Stimulated activated naive CD8-positive, alpha-beta T cell treated with anti-CD3 and anti-CD28 coated beads, Interleukin-15, Interleukin-2, amounts not matched to agents 100 ng/mL and 50 ng/mL, for 24 hours (primary cell): ENCODE measurements around the gene TUBB2B.

Experiments used
- H3K27ac Mint-ChIP-seq: one replicate; pipeline ENCODE4 v1.8.0; 2021; ENCODE audit warnings: mild to moderate bottlenecking, mixed read lengths
- H3K27me3 Mint-ChIP-seq: one replicate; pipeline ENCODE4 v1.8.0; 2021; ENCODE audit warnings: mixed read lengths
- H3K36me3 Mint-ChIP-seq: one replicate; pipeline ENCODE4 v1.8.0; 2021; ENCODE audit warnings: low read depth, mixed read lengths
- H3K4me1 Mint-ChIP-seq: one replicate; pipeline ENCODE4 v1.8.0; 2021; ENCODE audit warnings: low read depth, mixed read lengths
- H3K4me3 Mint-ChIP-seq: one replicate; pipeline ENCODE4 v1.8.0; 2021; ENCODE audit warnings: mild to moderate bottlenecking, mixed read lengths
- H3K9me3 Mint-ChIP-seq: one replicate; pipeline ENCODE4 v1.8.0; 2021; ENCODE audit warnings: mixed read lengths

TUBB2B gene

GRCh38 chr6:3232017-3232945 lies 4.8 kb upstream of the TUBB2B start:
- Mint-ChIP-seq H3K36me3 (no peaks in the 10 kb centered on the region), H3K4me3 (peak overlapping the region; percentile 56), H3K27ac (no peak overlapping the region)

GRCh38 chr6:3231247-3232016 lies 4.0 kb upstream of the TUBB2B start:
- H3K9me3 Mint-ChIP-seq: no peaks in the 10 kb centered on the region
- H3K4me1 Mint-ChIP-seq: peaks cover 50% of the 10 kb centered on the region
- no peak overlapping the region for H3K27ac Mint-ChIP-seq
- peak overlapping the region; percentile 57 for H3K4me3 Mint-ChIP-seq
- H3K36me3 Mint-ChIP-seq: no peaks in the 10 kb centered on the region
- H3K27me3 Mint-ChIP-seq: peaks cover 86% of the 10 kb centered on the region

More at GRCh38 chr6:3232017-3232945, 4.8 kb upstream of the TUBB2B start:
- Mint-ChIP-seq H3K27me3 (peaks cover 86% of the 10 kb centered on the region), H3K4me1 (peaks cover 43% of the 10 kb centered on the region), H3K9me3 (no peaks in the 10 kb centered on the region)

DNA sequence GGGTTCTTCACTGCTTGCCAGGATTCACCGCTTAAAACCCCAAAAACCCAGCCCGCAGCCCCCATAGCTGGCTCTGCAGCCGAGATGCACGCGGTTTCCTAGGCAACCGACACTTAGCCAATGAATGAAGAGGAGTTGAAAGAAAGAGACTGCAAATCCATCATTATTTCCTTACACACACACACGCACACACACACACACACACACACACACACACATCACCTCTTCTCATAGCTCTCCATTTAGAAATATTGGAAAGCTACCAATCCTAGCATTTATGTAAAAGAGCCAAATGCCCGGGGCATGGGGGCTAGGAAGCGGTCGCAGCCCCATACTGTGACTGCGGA lies 3.4 kb upstream of the TUBB2B start:
- Mint-ChIP-seq H3K36me3 (no peaks in the 10 kb centered on the region), H3K4me1 (peaks cover 50% of the 10 kb centered on the region), H3K9me3 (no peaks in the 10 kb centered on the region)

DNA sequence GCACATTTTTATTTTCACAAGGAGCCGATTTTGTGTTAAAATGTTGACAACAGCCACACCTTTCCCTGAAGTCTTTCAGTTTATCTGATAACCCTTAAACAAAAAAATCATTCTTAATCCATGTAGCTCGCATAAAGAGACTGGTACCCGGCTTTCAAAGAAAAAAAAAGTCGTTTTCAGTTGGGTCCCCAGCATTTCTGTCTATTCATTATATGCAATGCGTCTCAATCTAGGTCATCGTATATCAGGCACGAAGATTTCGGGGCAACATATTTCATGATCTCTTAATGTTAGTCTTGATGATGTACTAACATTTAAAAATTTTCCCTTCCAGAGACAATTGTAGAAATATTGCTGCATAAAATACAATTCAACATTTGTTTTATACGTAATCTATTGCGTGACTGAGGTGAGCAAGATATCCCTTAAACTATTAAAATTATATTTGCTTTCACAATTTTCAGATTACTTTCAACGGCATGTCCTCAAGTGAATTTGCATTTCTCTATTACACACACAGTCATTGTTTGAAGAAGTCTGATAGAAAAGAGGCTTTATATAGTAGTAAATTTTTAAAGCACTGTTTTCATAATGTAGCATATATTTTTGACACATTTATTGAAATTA lies 2.9 kb upstream of the TUBB2B start:
- Mint-ChIP-seq H3K4me1 (peaks cover 50% of the 10 kb centered on the region), H3K27ac (no peak overlapping the region)

More for the DNA sequence above, 3.4 kb upstream of the TUBB2B start:
- Mint-ChIP-seq H3K4me3 (peak overlapping the region; percentile 57), H3K27me3 (peaks cover 88% of the 10 kb centered on the region), H3K27ac (no peak overlapping the region)

GRCh38 chr6:3229566-3230178 lies 2.2 kb upstream of the TUBB2B start:
- Mint-ChIP-seq H3K36me3 (no peaks in the 10 kb centered on the region), H3K4me3 (peak overlapping the region; percentile 47), H3K27ac (no peak overlapping the region), H3K9me3 (no peaks in the 10 kb centered on the region), H3K4me1 (peaks cover 50% of the 10 kb centered on the region), H3K27me3 (peaks cover 85% of the 10 kb centered on the region)

More for the DNA sequence above, 2.9 kb upstream of the TUBB2B start:
- peaks cover 87% of the 10 kb centered on the region for H3K27me3 Mint-ChIP-seq
- H3K9me3 Mint-ChIP-seq: no peaks in the 10 kb centered on the region
- H3K4me3 Mint-ChIP-seq: peak overlapping the region; percentile 57
- no peaks in the 10 kb centered on the region for H3K36me3 Mint-ChIP-seq

- Mint-ChIP-seq H3K9me3 (no peaks in the 10 kb centered on the region), H3K4me3 (peak overlapping the region; percentile 77), H3K27ac (peak overlapping the region; percentile 40), H3K4me1 (peaks cover 50% of the 10 kb centered on the region), H3K27me3 (peaks cover 84% of the 10 kb centered on the region), H3K36me3 (no peaks in the 10 kb centered on the region)
Measured at GRCh38 chr6:3228771-3229565, 1.5 kb upstream of the TUBB2B start.

DNA sequence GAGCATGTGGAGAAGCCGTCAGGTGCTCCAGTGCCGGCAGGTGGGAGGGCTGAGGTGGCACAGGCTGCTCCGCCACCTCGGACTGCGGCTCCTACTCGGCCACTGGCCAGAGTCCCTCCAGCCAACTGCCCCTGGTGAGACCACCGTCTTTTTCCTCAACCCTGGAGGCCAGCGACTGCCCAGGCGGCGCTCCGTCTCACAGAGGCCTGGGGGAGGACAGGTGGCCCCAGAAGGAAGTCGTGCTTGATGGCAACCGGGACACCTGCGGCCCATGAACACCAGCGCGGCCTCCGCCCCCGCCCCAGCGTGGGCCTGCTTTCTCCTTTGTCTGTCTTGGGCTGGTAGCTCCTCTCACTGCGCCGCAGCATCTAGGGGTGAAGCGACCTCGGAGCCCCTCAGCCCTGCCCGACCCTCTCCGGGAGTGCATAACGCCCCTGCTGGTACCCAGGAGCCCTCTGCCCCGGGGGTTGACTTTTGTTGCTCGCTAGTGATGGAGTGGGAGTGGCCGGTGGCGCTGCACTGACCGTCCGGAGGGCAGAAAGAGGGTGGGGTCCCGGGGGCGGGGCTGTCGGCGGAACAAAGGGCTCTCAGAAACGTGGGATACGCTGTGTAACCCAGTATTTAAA lies 706 bp upstream of the TUBB2B start:
- no peak overlapping the region for H3K27ac Mint-ChIP-seq
- H3K4me3 Mint-ChIP-seq: peak overlapping the region; percentile 66
- H3K9me3 Mint-ChIP-seq: no peaks in the 10 kb centered on the region
- H3K4me1 Mint-ChIP-seq: peaks cover 50% of the 10 kb centered on the region
- H3K36me3 Mint-ChIP-seq: no peaks in the 10 kb centered on the region
- peaks cover 81% of the 10 kb centered on the region for H3K27me3 Mint-ChIP-seq

GRCh38 chr6:3226481-3227362 lies 731 bp downstream of the TUBB2B start:
- Mint-ChIP-seq H3K9me3 (no peaks in the 10 kb centered on the region), H3K27me3 (peaks cover 69% of the 10 kb centered on the region), H3K27ac (no peak overlapping the region), H3K4me1 (peaks cover 43% of the 10 kb centered on the region), H3K36me3 (no peaks in the 10 kb centered on the region), H3K4me3 (peak overlapping the region; percentile 72)

DNA sequence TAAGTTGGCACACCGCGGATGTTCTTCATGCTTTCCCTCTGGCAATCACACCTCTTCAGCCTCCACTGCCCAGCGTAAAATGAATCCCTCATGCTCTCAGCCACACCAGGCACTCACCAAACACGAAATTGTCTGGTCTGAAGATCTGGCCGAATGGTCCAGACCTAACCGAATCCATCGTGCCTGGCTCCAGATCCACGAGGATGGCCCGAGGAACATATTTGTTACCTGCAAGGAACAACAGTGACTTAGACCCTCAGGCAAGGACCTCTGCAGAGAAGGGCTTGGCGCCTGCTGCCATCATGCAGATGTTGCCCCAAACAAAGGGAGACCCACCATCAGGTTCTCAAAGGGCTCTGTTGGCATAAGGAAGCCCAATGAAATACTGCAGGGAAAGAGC lies 1.4 kb downstream of the TUBB2B start:
- Mint-ChIP-seq H3K4me1 (peaks cover 39% of the 10 kb centered on the region), H3K27ac (no peak overlapping the region), H3K9me3 (no peaks in the 10 kb centered on the region), H3K4me3 (no peak overlapping the region), H3K36me3 (no peaks in the 10 kb centered on the region), H3K27me3 (peaks cover 65% of the 10 kb centered on the region)

- H3K9me3 Mint-ChIP-seq: no peaks in the 10 kb centered on the region
- H3K4me3 Mint-ChIP-seq: no peak overlapping the region
- peaks cover 59% of the 10 kb centered on the region for H3K27me3 Mint-ChIP-seq
- no peaks in the 10 kb centered on the region for H3K36me3 Mint-ChIP-seq
- H3K27ac Mint-ChIP-seq: peak overlapping the region; percentile 7
- H3K4me1 Mint-ChIP-seq: peaks cover 11% of the 10 kb centered on the region
Measured at GRCh38 chr6:3222506-3223038, 4.9 kb downstream of the TUBB2B start.

GRCh38 chr6:3221578-3221977 lies 5.9 kb downstream of the TUBB2B start:
- H3K4me1 Mint-ChIP-seq: peaks cover 7% of the 10 kb centered on the region
- peaks cover 61% of the 10 kb centered on the region for H3K27me3 Mint-ChIP-seq
- no peaks in the 10 kb centered on the region for H3K36me3 Mint-ChIP-seq
- no peak overlapping the region for H3K27ac Mint-ChIP-seq
- no peaks in the 10 kb centered on the region for H3K9me3 Mint-ChIP-seq
- H3K4me3 Mint-ChIP-seq: no peak overlapping the region

GRCh38 chr6:3220366-3220765 lies 7.1 kb downstream of the TUBB2B start:
- H3K4me3 Mint-ChIP-seq: no peak overlapping the region
- H3K9me3 Mint-ChIP-seq: no peaks in the 10 kb centered on the region
- H3K4me1 Mint-ChIP-seq: peaks cover 4% of the 10 kb centered on the region
- H3K27ac Mint-ChIP-seq: no peak overlapping the region
- H3K27me3 Mint-ChIP-seq: peaks cover 60% of the 10 kb centered on the region
- no peaks in the 10 kb centered on the region for H3K36me3 Mint-ChIP-seq

DNA sequence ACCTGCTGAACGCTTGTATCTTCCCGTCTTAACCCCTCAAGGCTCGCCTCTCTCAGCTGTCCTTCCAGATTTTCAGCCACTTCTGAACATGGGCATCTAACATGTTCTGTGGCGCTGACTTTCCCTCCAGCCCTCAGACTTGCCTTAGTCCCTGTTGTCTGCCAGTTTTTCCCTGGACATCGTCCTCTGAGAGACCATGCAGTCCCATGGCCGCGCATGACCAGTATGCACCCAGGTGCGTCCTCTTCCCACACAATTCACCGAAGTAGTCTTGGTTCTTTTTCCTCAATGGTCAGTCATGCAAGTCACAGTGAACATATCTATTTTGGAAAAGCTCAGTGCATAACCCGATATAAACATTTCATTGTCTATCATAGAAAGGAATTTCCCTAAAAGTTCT lies 9.2 kb downstream of the TUBB2B start:
- no peaks in the 10 kb centered on the region for H3K36me3 Mint-ChIP-seq
- no peaks in the 10 kb centered on the region for H3K9me3 Mint-ChIP-seq
- H3K27ac Mint-ChIP-seq: no peak overlapping the region
- peaks cover 63% of the 10 kb centered on the region for H3K27me3 Mint-ChIP-seq
- H3K4me3 Mint-ChIP-seq: no peak overlapping the region
- H3K4me1 Mint-ChIP-seq: peaks cover 4% of the 10 kb centered on the region
